Lower leg skin (tissue), 4 donors: ENCODE data around the gene FGFR2. TPM values are rescaled to one million over a fixed set of nuclear protein-coding genes. Genes with fewer than 3 reads are reported as not detected.

ENCODE experiments used
- DNase-seq, 2 donors: peaks; one replicate each; pipeline ENCODE4 v3.0.0-alpha.2; 2019; ENCODE audit warnings: low spot score in 2 of 2
- H3K4me3 ChIP-seq: fragments of 200-600 bp; sonication (generic); 2 replicates; pipeline ENCODE4 v1.5.1; 2017; ENCODE audit warnings: mild to moderate bottlenecking, low read depth; ENCODE audit not compliant: poor library complexity, severe bottlenecking
- CTCF ChIP-seq, 3 donors: fragments of 450-650 bp; IDR thresholded peaks; one replicate each; pipeline ENCODE4 v1.5.1; 2016; ENCODE audit warnings: antibody characterized with exemption in 3 of 3, mild to moderate bottlenecking in 3 of 3, moderate library complexity in 2 of 3
- POLR2A ChIP-seq, 2 donors: fragments of 450-650 bp; IDR thresholded peaks; one replicate each; pipeline ENCODE4 v1.6.1; 2016 to 2017; ENCODE audit warnings: antibody characterized with exemption in 2 of 2, mild to moderate bottlenecking in 1 of 2, moderate library complexity in 1 of 2
- WGBS, 2 donors: methylation state at CpG; one replicate each; pipeline ENCODE4 v1.1.5; 2018; 5-methylcytosine and 5-hydroxymethylcytosine counted together
- intact Hi-C: fragments of 100-400 bp; cut with DNase I; formaldehyde crosslinking; loops from one replicate; pipeline ENCODE4 v1.15.0; 2023; ENCODE audit warnings: low total_unique reads
- total RNA-seq, 4 donors: library from RNA; depleted of rRNA; stranded (reverse); fragments of >200 nt; gene quantifications; one replicate each; pipeline ENCODE4 v1.1.0, GENCODE V29; 2016

FGFR2 gene
- total RNA-seq, 4 donors from 2014 or later = 123 to 179 (median 148) TPM

GRCh38 chr10:121511943-121512342 is 86.3 kb downstream of the FGFR2 start:
- 79 to 86% methylated on average over 5 of the region's 5 CpGs for WGBS, 2 donors
- intact Hi-C loops = no loop called here
- TF ChIP-seq POLR2A (IDR thresholded peaks at IDR 0.05) (no peak), CTCF (IDR thresholded peaks at IDR 0.05) (no peak)
- no peak for DNase-seq
- H3K4me3 ChIP-seq = no peak overlapping the region

- 85 to 94% methylated on average over 4 of the region's 4 CpGs for WGBS, 2 donors
- intact Hi-C loops = no loop called here
- TF ChIP-seq POLR2A (IDR thresholded peaks at IDR 0.05) (no peak), CTCF (IDR thresholded peaks at IDR 0.05) (no peak)
- no peak overlapping the region for H3K4me3 ChIP-seq
- no peak for DNase-seq
Observed at GRCh38 chr10:121511460-121511859, 86.8 kb downstream of the FGFR2 start.

GRCh38 chr10:121510201-121510771 is 88.0 kb downstream of the FGFR2 start:
- no peak overlapping the region for H3K4me3 ChIP-seq
- no peak for DNase-seq
- 75 to 86% methylated on average over 14 of the region's 14 CpGs for WGBS, 2 donors
- intact Hi-C loops = no loop called here
- TF ChIP-seq CTCF (IDR thresholded peaks at IDR 0.05) (no peak), POLR2A (IDR thresholded peaks at IDR 0.05) (no peak)

- H3K4me3 ChIP-seq = no peak overlapping the region
- TF ChIP-seq CTCF (IDR thresholded peaks at IDR 0.05) (no peak), POLR2A (IDR thresholded peaks at IDR 0.05) (no peak)
- no peak for DNase-seq
- 71 to 84% methylated on average over 3 of the region's 3 CpGs for WGBS, 2 donors
- intact Hi-C loops = no loop called here
Observed at GRCh38 chr10:121509796-121510195, 88.4 kb downstream of the FGFR2 start.

GRCh38 chr10:121509112-121509511 is 89.1 kb downstream of the FGFR2 start:
- no peak overlapping the region for H3K4me3 ChIP-seq
- 53 to 60% methylated on average over 4 of the region's 4 CpGs for WGBS, 2 donors
- TF ChIP-seq CTCF (IDR thresholded peaks at IDR 0.05) (no peak), POLR2A (IDR thresholded peaks at IDR 0.05) (no peak)
- DNase-seq = no peak
- intact Hi-C loops = no loop called here

GRCh38 chr10:121503587-121504051 is 94.6 kb downstream of the FGFR2 start:
- TF ChIP-seq POLR2A (IDR thresholded peaks at IDR 0.05) (no peak), CTCF (IDR thresholded peaks at IDR 0.05) (no peak)
- 64 to 71% methylated on average over 6 of the region's 6 CpGs for WGBS, 2 donors
- intact Hi-C loops = no loop called here
- DNase-seq = no peak
- no peak overlapping the region for H3K4me3 ChIP-seq
